Measurements from ENCODE around the gene OPCML. TPM values are rescaled to one million over a fixed set of nuclear protein-coding genes. Genes with fewer than 3 reads are reported as not detected.

Gene OPCML
- total RNA-seq, 1 experiment from 2014 or later: not detected

DNA sequence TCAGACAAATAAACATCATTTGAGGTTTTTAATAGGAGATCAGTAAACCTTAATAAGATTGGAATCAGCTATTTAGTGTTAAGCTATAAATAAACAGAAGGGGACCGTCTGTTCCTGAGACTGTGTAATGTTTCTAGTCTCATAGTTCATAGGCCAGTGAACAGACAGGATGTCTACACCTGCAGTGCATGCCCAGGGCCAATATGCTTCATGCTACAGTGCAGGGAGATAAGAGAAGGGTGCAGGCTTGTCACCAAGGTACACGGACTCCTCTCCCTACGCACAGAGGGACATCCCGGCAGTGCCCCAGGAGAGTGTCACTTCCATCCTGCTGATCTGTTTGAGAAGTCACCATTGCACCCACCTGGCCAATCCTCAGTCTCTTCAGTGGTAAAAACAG is 148.6 kb downstream of the OPCML start:
- TF ChIP-seq SIN3A (IDR thresholded peaks at IDR 0.05; ENCODE audit: borderline replicate concordance, insufficient read depth, low read depth, low read length): no peak
- no peak for TF ChIP-seq POLR2AphosphoS5 (IDR thresholded peaks at IDR 0.05; ENCODE audit: low read depth, low read length)
- TF ChIP-seq REST (IDR thresholded peaks at IDR 0.05; ENCODE audit: insufficient read depth in 1 of 2, low read depth in 2 of 2, low read length in 1 of 2): no peak
- TF ChIP-seq TCF7L2 (IDR thresholded peaks at IDR 0.05; ENCODE audit: low read depth, low read length): no peak
- TF ChIP-seq CTCF (IDR thresholded peaks at IDR 0.05): no peak
- CTCF ChIA-PET: no interaction called here
- in situ Hi-C loops (cut with HindIII; ENCODE audit: low pct_unique_long_range_greater_than_20kb, low sequenced_read_pairs): no loop called here
- no TSS peak for BruUV-seq (replicated peaks)
- H3K36me3 ChIP-seq (ENCODE audit: control insufficient read depth, insufficient read depth, low read length): no peaks in the 10 kb centered on the region
- H3K27me3 ChIP-seq (ENCODE audit: control insufficient read depth, insufficient read depth, low read length): no peaks in the 10 kb centered on the region
- ATAC-seq (no peak), DNase-seq (ENCODE audit: low read depth, low spot score) (no peak)
- no peaks in the 10 kb centered on the region for H3K9me3 ChIP-seq (ENCODE audit: control insufficient read depth, insufficient read depth, low read depth, low read length)
- intact Hi-C loops (cut with micrococcal nuclease; ENCODE audit: unreplicated experiment): no loop called here
- H3K27ac ChIP-seq (ENCODE audit: low read length): no peak overlapping the region
- no peak overlapping the region for H3K4me3 ChIP-seq (ENCODE audit: low read depth in 2 of 2, low read length in 2 of 2)
- POLR2A ChIA-PET: no interaction called here
- no peaks in the 10 kb centered on the region for H3K4me1 ChIP-seq (ENCODE audit: control insufficient read depth, insufficient read depth, low read length)

GRCh38 chr11:133383201-133383600 is 149.1 kb downstream of the OPCML start:
- POLR2A ChIA-PET: no interaction called here
- intact Hi-C loops (cut with micrococcal nuclease; ENCODE audit: unreplicated experiment): no loop called here

More at GRCh38 chr11:133383201-133383600, 149.1 kb downstream of the OPCML start:
- CTCF ChIA-PET: no interaction called here
- DNase-seq (ENCODE audit: low read depth, low spot score) (no peak), ATAC-seq (no peak)
- no peaks in the 10 kb centered on the region for H3K4me1 ChIP-seq (ENCODE audit: control insufficient read depth, insufficient read depth, low read length)
- no peaks in the 10 kb centered on the region for H3K27me3 ChIP-seq (ENCODE audit: control insufficient read depth, insufficient read depth, low read length)
- BruUV-seq (replicated peaks): no TSS peak
- TF ChIP-seq REST (IDR thresholded peaks at IDR 0.05; ENCODE audit: insufficient read depth in 1 of 2, low read depth in 2 of 2, low read length in 1 of 2) (no peak), CTCF (IDR thresholded peaks at IDR 0.05) (no peak), POLR2AphosphoS5 (IDR thresholded peaks at IDR 0.05; ENCODE audit: low read depth, low read length) (no peak), TCF7L2 (IDR thresholded peaks at IDR 0.05; ENCODE audit: low read depth, low read length) (no peak), SIN3A (IDR thresholded peaks at IDR 0.05; ENCODE audit: borderline replicate concordance, insufficient read depth, low read depth, low read length) (no peak)
- H3K36me3 ChIP-seq (ENCODE audit: control insufficient read depth, insufficient read depth, low read length): no peaks in the 10 kb centered on the region
- no peak overlapping the region for H3K27ac ChIP-seq (ENCODE audit: low read length)
- no peaks in the 10 kb centered on the region for H3K9me3 ChIP-seq (ENCODE audit: control insufficient read depth, insufficient read depth, low read depth, low read length)
- no peak overlapping the region for H3K4me3 ChIP-seq (ENCODE audit: low read depth in 2 of 2, low read length in 2 of 2)
- in situ Hi-C loops (cut with HindIII; ENCODE audit: low pct_unique_long_range_greater_than_20kb, low sequenced_read_pairs): no loop called here
